Measurements from ENCODE around the gene OLFML1.

The OLFML1 gene

DNA sequence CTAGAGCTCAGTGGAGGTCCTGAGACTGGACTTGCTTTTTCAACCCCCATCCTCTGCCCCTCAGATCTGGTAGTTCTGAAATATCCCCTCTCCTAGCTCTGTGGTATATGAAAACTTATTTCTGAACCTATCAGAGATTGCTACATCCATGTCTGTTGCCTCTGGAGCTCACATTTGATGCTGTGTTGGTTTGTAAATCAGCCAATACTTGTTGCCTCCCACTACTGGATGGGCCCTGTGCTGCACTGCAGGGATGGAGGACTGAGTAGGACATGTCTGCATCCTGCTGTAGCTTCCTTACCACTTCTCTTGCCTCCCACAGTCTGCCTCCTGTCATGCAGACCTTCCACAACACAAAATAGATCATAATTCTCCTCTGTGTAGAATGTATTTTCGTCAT lies 5.2 kb downstream of the OLFML1 start:
- ChIA-PET POLR2A (ENCODE audit: low non-redundant PET) (no interaction called here), CTCF (interaction anchor here (0.6 to 0.7 kb wide), 2 partner anchors 81 to 422 kb away, joined by 3 to 5 read pairs; no protein-coding TSS in a partner anchor)
- TF ChIP-seq, protein P1, sequence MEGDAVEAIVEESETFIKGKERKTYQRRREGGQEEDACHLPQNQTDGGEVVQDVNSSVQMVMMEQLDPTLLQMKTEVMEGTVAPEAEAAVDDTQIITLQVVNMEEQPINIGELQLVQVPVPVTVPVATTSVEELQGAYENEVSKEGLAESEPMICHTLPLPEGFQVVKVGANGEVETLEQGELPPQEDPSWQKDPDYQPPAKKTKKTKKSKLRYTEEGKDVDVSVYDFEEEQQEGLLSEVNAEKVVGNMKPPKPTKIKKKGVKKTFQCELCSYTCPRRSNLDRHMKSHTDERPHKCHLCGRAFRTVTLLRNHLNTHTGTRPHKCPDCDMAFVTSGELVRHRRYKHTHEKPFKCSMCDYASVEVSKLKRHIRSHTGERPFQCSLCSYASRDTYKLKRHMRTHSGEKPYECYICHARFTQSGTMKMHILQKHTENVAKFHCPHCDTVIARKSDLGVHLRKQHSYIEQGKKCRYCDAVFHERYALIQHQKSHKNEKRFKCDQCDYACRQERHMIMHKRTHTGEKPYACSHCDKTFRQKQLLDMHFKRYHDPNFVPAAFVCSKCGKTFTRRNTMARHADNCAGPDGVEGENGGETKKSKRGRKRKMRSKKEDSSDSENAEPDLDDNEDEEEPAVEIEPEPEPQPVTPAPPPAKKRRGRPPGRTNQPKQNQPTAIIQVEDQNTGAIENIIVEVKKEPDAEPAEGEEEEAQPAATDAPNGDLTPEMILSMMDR (conservative IDR thresholded peaks at IDR 0.05; ENCODE audit: low read depth): no peak
- no peak for DNase-seq (ENCODE audit: low spot score)
- H3K27ac ChIP-seq: no peak overlapping the region

DNA sequence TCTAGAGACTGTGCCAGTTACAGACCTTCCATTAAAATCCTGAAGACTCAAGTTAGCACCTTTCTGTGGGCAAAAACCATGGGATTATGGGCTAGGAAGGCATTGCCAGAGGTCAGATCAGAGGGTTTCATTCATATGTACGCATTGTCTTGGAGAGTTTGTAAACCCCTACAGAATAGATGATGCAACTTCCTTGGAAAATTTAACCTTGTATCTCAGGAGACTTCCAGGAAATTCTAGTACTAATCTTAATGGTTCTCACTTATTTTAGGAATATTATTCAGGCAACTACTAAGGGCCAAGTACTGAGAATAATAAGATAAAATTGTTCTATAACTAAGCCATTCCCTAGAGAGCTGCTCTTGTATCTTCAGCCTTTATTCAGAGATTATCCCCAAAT lies 6.9 kb downstream of the OLFML1 start:
- TF ChIP-seq, protein P1 (conservative IDR thresholded peaks at IDR 0.05; ENCODE audit: low read depth): no peak
- CTCF ChIA-PET: no interaction called here

DNA sequence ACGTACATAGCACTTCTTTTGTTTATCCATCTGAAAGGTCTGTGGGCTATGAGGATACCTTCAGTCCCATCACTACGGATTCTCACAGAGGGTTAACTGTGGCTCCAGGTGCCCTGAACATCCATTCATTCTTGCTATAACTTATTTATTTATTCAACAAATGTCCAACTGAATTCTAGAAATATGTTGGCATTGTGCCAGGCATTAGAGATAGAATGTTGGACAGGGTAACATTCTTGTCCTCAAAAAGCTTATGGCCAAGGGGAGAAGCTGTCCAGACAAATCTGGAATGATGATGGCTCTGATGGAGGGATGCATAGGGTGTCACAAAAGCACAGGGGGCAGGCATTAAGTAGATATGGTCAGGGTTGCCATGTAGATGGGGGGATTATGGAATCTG lies 8.4 kb downstream of the OLFML1 start:
- DNase-seq (ENCODE audit: low spot score): no peak
- TF ChIP-seq, protein P1 (conservative IDR thresholded peaks at IDR 0.05; ENCODE audit: low read depth): no peak
- CTCF ChIA-PET: no interaction called here
- no peak overlapping the region for H3K27ac ChIP-seq
- POLR2A ChIA-PET (ENCODE audit: low non-redundant PET): no interaction called here

More for the DNA sequence above, 6.9 kb downstream of the OLFML1 start:
- no peak overlapping the region for H3K27ac ChIP-seq
- POLR2A ChIA-PET (ENCODE audit: low non-redundant PET): no interaction called here
- DNase-seq (ENCODE audit: low spot score): no peak

DNA sequence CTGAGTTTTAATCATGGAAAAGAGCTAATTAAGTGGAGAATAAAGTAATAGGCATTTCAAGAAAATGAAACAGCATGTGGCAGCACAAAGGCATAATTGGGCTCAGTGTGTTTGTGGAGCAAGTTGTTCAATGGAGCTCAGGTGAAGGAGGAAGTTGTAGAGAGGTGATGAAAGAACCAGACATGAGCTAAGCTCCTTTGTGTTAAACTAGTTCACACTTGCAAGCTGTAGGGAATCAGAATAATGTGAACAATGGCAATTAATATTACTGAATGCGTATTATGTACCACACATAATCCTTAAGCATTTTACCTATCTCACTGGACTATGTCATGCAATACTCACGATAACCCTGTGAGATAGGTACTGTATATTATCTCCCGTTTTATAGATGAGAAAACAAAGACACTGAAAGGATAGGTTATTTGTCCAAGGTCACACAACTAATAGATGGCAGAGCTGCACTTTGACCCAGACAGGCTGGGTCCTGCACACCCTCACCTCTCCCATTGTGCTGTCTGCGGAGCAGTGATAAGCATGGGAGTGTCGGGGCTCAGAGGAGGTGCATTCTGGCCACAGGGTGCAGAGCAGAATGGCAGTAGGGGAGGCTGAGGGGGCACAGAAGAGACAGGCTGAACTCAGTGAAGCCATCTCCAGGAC lies 8.9 kb downstream of the OLFML1 start:
- no peak for DNase-seq (ENCODE audit: low spot score)
- ChIA-PET POLR2A (ENCODE audit: low non-redundant PET) (no interaction called here), CTCF (no interaction called here)
- TF ChIP-seq, protein P1 (conservative IDR thresholded peaks at IDR 0.05; ENCODE audit: low read depth): no peak
- H3K27ac ChIP-seq: no peak overlapping the region

DNA sequence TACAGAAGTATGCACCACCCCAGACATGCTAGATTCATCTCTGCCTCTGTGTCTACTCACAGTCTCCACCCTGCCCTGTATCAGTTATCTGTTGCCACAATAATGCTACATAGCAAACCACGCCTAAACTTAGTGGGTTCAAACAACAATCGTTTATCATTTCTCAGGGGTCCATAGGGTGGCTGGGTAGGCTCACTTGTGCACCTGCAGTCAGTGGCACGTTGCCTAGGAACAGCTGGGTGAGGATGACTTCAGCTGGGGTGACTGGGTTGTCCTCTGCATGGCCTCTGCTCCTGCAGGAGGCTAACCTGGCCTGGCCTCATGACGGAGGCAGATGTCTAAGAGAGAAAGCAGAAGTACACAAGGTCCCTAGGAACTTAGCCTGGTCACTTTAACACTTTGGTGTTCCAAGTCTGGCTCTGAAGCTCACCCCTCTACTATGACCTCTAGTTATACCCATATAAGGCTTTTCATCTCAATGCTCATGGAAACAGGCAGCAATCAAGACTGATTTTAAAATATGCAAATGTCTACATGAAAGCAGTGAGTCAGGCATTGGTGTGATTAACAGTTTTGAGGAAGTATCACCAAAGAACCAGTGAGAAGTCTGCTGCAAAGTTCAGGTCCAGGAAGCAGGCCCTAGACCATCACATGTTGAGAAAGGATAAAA lies 10.7 kb downstream of the OLFML1 start:
- H3K27ac ChIP-seq: no peak overlapping the region
- TF ChIP-seq, protein P1 (conservative IDR thresholded peaks at IDR 0.05; ENCODE audit: low read depth): no peak
- CTCF ChIA-PET: interaction anchor here (0.7 to 0.8 kb wide), 2 partner anchors 517 to 627 kb away, joined by 3 to 4 read pairs; no protein-coding TSS in a partner anchor
- DNase-seq (ENCODE audit: low spot score): no peak
- POLR2A ChIA-PET (ENCODE audit: low non-redundant PET): no interaction called here

DNA sequence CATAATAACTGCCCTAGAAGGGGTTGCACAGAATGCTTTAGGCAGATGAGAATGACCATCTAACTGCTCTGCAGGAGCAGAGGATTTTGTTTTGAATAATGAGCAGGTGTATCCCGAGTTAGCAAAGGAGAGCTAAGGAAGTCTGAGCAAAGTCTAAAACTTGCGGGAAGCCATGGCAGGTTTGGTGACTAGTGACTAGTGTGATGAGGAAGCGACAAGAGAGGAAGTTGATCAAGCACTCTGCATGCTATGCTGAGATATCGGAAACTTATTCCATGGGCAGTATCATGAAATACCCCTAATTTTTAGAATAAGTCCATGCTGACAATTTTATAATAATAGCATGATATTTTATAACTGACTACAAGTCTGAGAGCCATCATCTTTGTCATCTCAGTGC lies 12.9 kb downstream of the OLFML1 start:
- H3K27ac ChIP-seq: no peak overlapping the region
- no peak for DNase-seq (ENCODE audit: low spot score)
- TF ChIP-seq, protein P1 (conservative IDR thresholded peaks at IDR 0.05; ENCODE audit: low read depth): no peak
- ChIA-PET POLR2A (ENCODE audit: low non-redundant PET) (no interaction called here), CTCF (no interaction called here)

Measured in RWPE1 (cell line).